ENCODE data around the gene KCNK2. TPM values are rescaled to one million over a fixed set of nuclear protein-coding genes. Genes with fewer than 3 reads are reported as not detected.

Gene KCNK2
- polyA plus RNA-seq, 1 donor (not counting 4 experiments of a cell fraction or from before 2014, with no cell fraction given): 0.10 TPM

GRCh38 chr1:215260711-215261110 is 178.2 kb downstream of the KCNK2 start:
- TF ChIP-seq CTCF (optimal IDR thresholded peaks at IDR 0.05 in 1 of 3, IDR thresholded peaks at IDR 0.05 in 1 of 3, conservative IDR thresholded peaks at IDR 0.05 in 1 of 3; ENCODE audit: extremely low read depth in 1 of 3, insufficient read depth in 2 of 3, low read length in 3 of 3) (no peak), EZH2 (IDR thresholded peaks at IDR 0.05; ENCODE audit: low read length) (no peak)

GRCh38 chr1:215262106-215262505 is 179.6 kb downstream of the KCNK2 start:
- Histone ChIP-seq H3K9ac (ENCODE audit: control insufficient read depth, extremely low read depth, insufficient read depth, low read length) (no peak overlapping the region), H3K4me2 (ENCODE audit: control insufficient read depth, extremely low read depth, insufficient read depth, low read depth, low read length) (no peak overlapping the region), H3K27ac (ENCODE audit: control insufficient read depth, insufficient read depth, low read length) (no peak overlapping the region), H3K4me3 (ENCODE audit: control insufficient read depth in 2 of 3, extremely low read depth in 1 of 3, insufficient read depth in 2 of 3, low read depth in 1 of 3, low read length in 3 of 3) (no peak overlapping the region), H2AFZ (ENCODE audit: control insufficient read depth, low read length) (no peak overlapping the region), H3K36me3 (ENCODE audit: control insufficient read depth in 2 of 2, extremely low read depth in 1 of 2, insufficient read depth in 2 of 2, low read length in 2 of 2) (no peaks in the 10 kb centered on the region), H3K4me1 (ENCODE audit: control insufficient read depth, extremely low read depth, insufficient read depth, low read length) (no peaks in the 10 kb centered on the region), H3K27me3 (ENCODE audit: control insufficient read depth, extremely low read depth, insufficient read depth, low read length) (no peaks in the 10 kb centered on the region), H3K9me1 (ENCODE audit: control insufficient read depth, extremely low read depth, insufficient read depth, low read length) (no peaks in the 10 kb centered on the region), H4K20me1 (ENCODE audit: control insufficient read depth, extremely low read depth, insufficient read depth, low read length) (no peaks in the 10 kb centered on the region), H3K79me2 (ENCODE audit: control insufficient read depth, insufficient read depth, low read length) (no peaks in the 10 kb centered on the region), H3K9me3 (ENCODE audit: control insufficient read depth, low read depth, low read length) (no peaks in the 10 kb centered on the region)
- dilution Hi-C loops (cut with MboI; ENCODE audit: extremely low pct_ligation_motif_present, low sequenced_read_pairs): no loop called here
- TF ChIP-seq CTCF (optimal IDR thresholded peaks at IDR 0.05 in 1 of 3, IDR thresholded peaks at IDR 0.05 in 1 of 3, conservative IDR thresholded peaks at IDR 0.05 in 1 of 3; ENCODE audit: extremely low read depth in 1 of 3, insufficient read depth in 2 of 3, low read length in 3 of 3) (no peak), EZH2 (IDR thresholded peaks at IDR 0.05; ENCODE audit: low read length) (no peak)
- DNase-seq (ENCODE audit: low read depth, low spot score) (no peak), FAIRE-seq (no peak)

More at GRCh38 chr1:215260711-215261110, 178.2 kb downstream of the KCNK2 start:
- no peak overlapping the region for H3K9ac ChIP-seq (ENCODE audit: control insufficient read depth, extremely low read depth, insufficient read depth, low read length)
- FAIRE-seq: no peak
- no peak overlapping the region for H3K4me2 ChIP-seq (ENCODE audit: control insufficient read depth, extremely low read depth, insufficient read depth, low read depth, low read length)
- no peaks in the 10 kb centered on the region for H3K4me1 ChIP-seq (ENCODE audit: control insufficient read depth, extremely low read depth, insufficient read depth, low read length)
- H3K27ac ChIP-seq (ENCODE audit: control insufficient read depth, insufficient read depth, low read length): no peak overlapping the region
- H4K20me1 ChIP-seq (ENCODE audit: control insufficient read depth, extremely low read depth, insufficient read depth, low read length): no peaks in the 10 kb centered on the region
- dilution Hi-C loops (cut with MboI; ENCODE audit: extremely low pct_ligation_motif_present, low sequenced_read_pairs): no loop called here
- DNase-seq (ENCODE audit: low read depth, low spot score): no peak
- no peaks in the 10 kb centered on the region for H3K79me2 ChIP-seq (ENCODE audit: control insufficient read depth, insufficient read depth, low read length)
- H3K9me1 ChIP-seq (ENCODE audit: control insufficient read depth, extremely low read depth, insufficient read depth, low read length): no peaks in the 10 kb centered on the region
- H3K4me3 ChIP-seq (ENCODE audit: control insufficient read depth in 2 of 3, extremely low read depth in 1 of 3, insufficient read depth in 2 of 3, low read depth in 1 of 3, low read length in 3 of 3): no peak overlapping the region
- H3K9me3 ChIP-seq (ENCODE audit: control insufficient read depth, low read depth, low read length): no peaks in the 10 kb centered on the region
- no peak overlapping the region for H2AFZ ChIP-seq (ENCODE audit: control insufficient read depth, low read length)
- H3K27me3 ChIP-seq (ENCODE audit: control insufficient read depth, extremely low read depth, insufficient read depth, low read length): no peaks in the 10 kb centered on the region
- H3K36me3 ChIP-seq (ENCODE audit: control insufficient read depth in 2 of 2, extremely low read depth in 1 of 2, insufficient read depth in 2 of 2, low read length in 2 of 2): no peaks in the 10 kb centered on the region

Data from keratinocyte (primary cell).